Activated T-helper 1 cell treated with anti-CD3 and anti-CD28 coated beads, Interleukin-2, amount 50 U/mL, for 16 hours (primary cell): ENCODE data around the gene SMG9.
"Not testable (repeated sequence)": the region's sequence is repeated elsewhere in the genome, so short reads cannot be mapped to it uniquely, and the experiment has no call there.

Source experiments
- DNase-seq, 2 donors: peaks; one replicate each; pipeline ENCODE4 v3.0.0-alpha.2; 2020; ENCODE audit warnings: low read depth in 1 of 2, low spot score in 1 of 2

Gene SMG9

GRCh38 chr19:43694553-43694952 is 60.2 kb downstream of the SMG9 start:
- no peak for DNase-seq

GRCh38 chr19:43692877-43693276 is 61.9 kb downstream of the SMG9 start:
- no peak for DNase-seq

GRCh38 chr19:43692385-43692784 is 62.4 kb downstream of the SMG9 start:
- DNase-seq, result no peak

- no peak for DNase-seq
Measured at GRCh38 chr19:43691755-43692154, 63.0 kb downstream of the SMG9 start.

GRCh38 chr19:43690890-43691289 is 63.9 kb downstream of the SMG9 start:
- no peak for DNase-seq

GRCh38 chr19:43690444-43690843 is 64.3 kb downstream of the SMG9 start:
- no peak for DNase-seq

GRCh38 chr19:43688059-43688701 is 66.6 kb downstream of the SMG9 start:
- DNase-seq, result no peak

GRCh38 chr19:43687660-43687997 is 67.1 kb downstream of the SMG9 start:
- no peak for DNase-seq

GRCh38 chr19:43684326-43684725 is 70.4 kb downstream of the SMG9 start:
- DNase-seq, result no peak

- no peak for DNase-seq
Measured at GRCh38 chr19:43683905-43684304, 70.9 kb downstream of the SMG9 start.

GRCh38 chr19:43682824-43683661 is 71.7 kb downstream of the SMG9 start:
- no peak for DNase-seq

- not testable (repeated sequence) for DNase-seq
Measured at GRCh38 chr19:43682269-43682668, 72.5 kb downstream of the SMG9 start.

- no peak for DNase-seq
Measured at GRCh38 chr19:43681821-43682220, 72.9 kb downstream of the SMG9 start.

GRCh38 chr19:43678512-43679261 is 76.1 kb downstream of the SMG9 start:
- DNase-seq, result no peak
